Parathyroid adenoma (tissue), 2 donors: ENCODE results near the gene PCDHGA9.
"Not testable (repeated sequence)": the region's sequence is repeated elsewhere in the genome, so short reads cannot be mapped to it uniquely, and the experiment has no call there.

Source experiments
- H2AFZ ChIP-seq: fragments of 300-600 bp; sonication (generic); one replicate; pipeline ENCODE4 v1.7.0; 2017; ENCODE audit warnings: antibody characterized with exemption, mild to moderate bottlenecking
- H3K27ac ChIP-seq: fragments of 300-600 bp; sonication (generic); one replicate; pipeline ENCODE4 v1.7.0; 2017
- H3K27me3 ChIP-seq: fragments of 300-600 bp; sonication (generic); one replicate; pipeline ENCODE4 v1.7.0; 2017; ENCODE audit warnings: low read length; ENCODE audit not compliant: control insufficient read depth, insufficient read depth
- H3K36me3 ChIP-seq: fragments of 300-600 bp; sonication (generic); one replicate; pipeline ENCODE4 v1.7.0; 2017; ENCODE audit warnings: low read length; ENCODE audit not compliant: control insufficient read depth, insufficient read depth
- H3K4me1 ChIP-seq: fragments of 300-600 bp; sonication (generic); one replicate; pipeline ENCODE4 v1.7.0; 2017; ENCODE audit warnings: control low read depth
- H3K4me2 ChIP-seq: fragments of 300-600 bp; sonication (generic); one replicate; pipeline ENCODE4 v1.7.0; 2017; ENCODE audit warnings: low read length
- H3K4me3 ChIP-seq: fragments of 300-600 bp; sonication (generic); one replicate; pipeline ENCODE4 v1.7.0; 2017; ENCODE audit warnings: low read depth, low read length
- H3K79me2 ChIP-seq: fragments of 300-600 bp; sonication (generic); one replicate; pipeline ENCODE4 v1.7.0; 2017; ENCODE audit warnings: control low read depth
- H3K9ac ChIP-seq: fragments of 300-600 bp; sonication (generic); one replicate; pipeline ENCODE4 v1.7.0; 2017; ENCODE audit warnings: mild to moderate bottlenecking
- H3K9me3 ChIP-seq: fragments of 300-600 bp; sonication (generic); one replicate; pipeline ENCODE4 v1.7.0; 2017; ENCODE audit warnings: low read length; ENCODE audit not compliant: control insufficient read depth
- CTCF ChIP-seq: fragments of 300-600 bp; sonication (generic); IDR thresholded peaks from one replicate; pipeline ENCODE4 v1.7.0; 2017; ENCODE audit warnings: antibody characterized with exemption, mild to moderate bottlenecking
- donor health status: primary hyperparathyroidism.

The PCDHGA9 gene

GRCh38 chr5:141389153-141390042, 13.2 kb upstream of the PCDHGA9 start:
- H3K27me3 ChIP-seq, result no peaks in the 10 kb centered on the region
- H3K9ac ChIP-seq, result no peak overlapping the region
- TF ChIP-seq CTCF, result no peak
- no peaks in the 10 kb centered on the region for H3K9me3 ChIP-seq
- H2AFZ ChIP-seq, result no peak overlapping the region
- H3K4me3 ChIP-seq, result no peak overlapping the region
- no peaks in the 10 kb centered on the region for H3K4me1 ChIP-seq
- no peak overlapping the region for H3K4me2 ChIP-seq
- no peak overlapping the region for H3K27ac ChIP-seq
- no peaks in the 10 kb centered on the region for H3K79me2 ChIP-seq
- peaks cover 3% of the 10 kb centered on the region for H3K36me3 ChIP-seq

GRCh38 chr5:141392429-141393198, 10.0 kb upstream of the PCDHGA9 start, which contains the start of gene PCDHGA8:
Gene PCDHGA8, plus strand, starts transcription at chr5:141392633. Its CDS starts 181 bp downstream, at chr5:141392814.
- no peak within 1 kb of the TSS for H3K4me2 ChIP-seq
- H3K27ac ChIP-seq, result no peak within 1 kb of the TSS
- no peaks in the 10 kb centered on the region for H3K9me3 ChIP-seq
- no peaks in the 10 kb centered on the region for H3K79me2 ChIP-seq
- H3K4me1 ChIP-seq, result no peaks in the 10 kb centered on the region
- H3K27me3 ChIP-seq, result no peaks in the 10 kb centered on the region
- no peak within 1 kb of the TSS for H2AFZ ChIP-seq
- TF ChIP-seq CTCF, result no peak
- H3K9ac ChIP-seq, result no peak within 1 kb of the TSS
- peaks cover 3% of the 10 kb centered on the region for H3K36me3 ChIP-seq
- H3K4me3 ChIP-seq, result no peak within 1 kb of the TSS

GRCh38 chr5:141393267-141393666, 9.3 kb upstream of the PCDHGA9 start:
- peaks cover 3% of the 10 kb centered on the region for H3K36me3 ChIP-seq
- no peak overlapping the region for H3K4me2 ChIP-seq
- no peaks in the 10 kb centered on the region for H3K9me3 ChIP-seq
- no peaks in the 10 kb centered on the region for H3K27me3 ChIP-seq
- H2AFZ ChIP-seq, result no peak overlapping the region
- no peaks in the 10 kb centered on the region for H3K4me1 ChIP-seq
- no peak for TF ChIP-seq CTCF
- H3K9ac ChIP-seq, result no peak overlapping the region
- H3K4me3 ChIP-seq, result no peak overlapping the region
- no peak overlapping the region for H3K27ac ChIP-seq
- H3K79me2 ChIP-seq, result no peaks in the 10 kb centered on the region

GRCh38 chr5:141394401-141395187, 8.0 kb upstream of the PCDHGA9 start:
- H3K9me3 ChIP-seq, H3K4me3 ChIP-seq, H3K36me3 ChIP-seq, H3K27me3 ChIP-seq, H2AFZ ChIP-seq, H3K4me1 ChIP-seq, H3K4me2 ChIP-seq, H3K9ac ChIP-seq, H3K79me2 ChIP-seq, H3K27ac ChIP-seq: not testable (repeated sequence)
